SJSA1 (cell line): ENCODE data around the gene CR1L. TPM values are rescaled to one million over a fixed set of nuclear protein-coding genes. Genes with fewer than 3 reads are reported as not detected.

Experiments
- total RNA-seq: library from RNA; depleted of rRNA; stranded (reverse); fragments of >200 nt; shearing (Covaris generic); gene quantifications from 2 replicates; pipeline ENCODE4 v1.2.3, GENCODE V29; 2014; rRNA removed

Gene CR1L
- total RNA-seq, 1 experiment from 2014 or later = not detected

Other genes starting within 250 kb of the CR1L start
- not detected in 2 replicates for gene CR2, start 190.8 kb upstream of the CR1L start, total RNA-seq
- gene CR1, start 149.0 kb upstream of the CR1L start, total RNA-seq = not detected in 2 replicates
- gene CD46, start 106.9 kb downstream of the CR1L start, total RNA-seq = 42.5 and 62.1 TPM in 2 replicates